KBM-7 (cell line): ENCODE data around the gene TUSC2.

Source experiments
- DNase-seq: peaks from one replicate; pipeline ENCODE4 v3.0.0-alpha.2; 2015
- in situ Hi-C: fragments of 300-500 bp; cut with MboI; formaldehyde crosslinking; loops from 2 replicates; pipeline ENCODE4 v1.14.3; 2020; ENCODE audit warnings: low sequenced_read_pairs, low pct_unique_long_range_greater_than_20kb, mixed read lengths

The TUSC2 gene

GRCh38 chr3:50355829-50356552 is 28.0 kb upstream of the TUSC2 start:
- in situ Hi-C loops: no loop called here
- no peak for DNase-seq

DNA sequence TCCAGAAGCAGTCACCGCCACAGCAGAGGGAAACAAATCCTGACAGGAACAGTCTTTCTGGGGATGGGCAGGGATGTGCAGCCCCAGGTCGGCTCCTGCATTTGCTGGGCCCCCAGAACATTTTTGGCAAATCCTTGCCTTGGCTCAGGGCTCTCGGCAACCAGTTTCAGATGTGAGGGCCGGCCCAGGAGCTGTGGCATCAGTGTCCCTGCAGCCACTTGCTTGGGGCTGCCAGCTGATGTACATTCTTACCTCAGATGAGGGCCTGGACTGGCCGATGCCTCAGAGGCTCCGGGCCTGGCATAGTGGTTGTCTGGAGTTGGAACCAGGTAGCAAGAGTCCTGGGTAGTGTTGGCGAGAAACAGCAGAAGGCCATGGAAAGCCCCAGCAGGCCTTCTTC is 26.8 kb upstream of the TUSC2 start:
- DNase-seq: no peak
- in situ Hi-C loops: no loop called here

DNA sequence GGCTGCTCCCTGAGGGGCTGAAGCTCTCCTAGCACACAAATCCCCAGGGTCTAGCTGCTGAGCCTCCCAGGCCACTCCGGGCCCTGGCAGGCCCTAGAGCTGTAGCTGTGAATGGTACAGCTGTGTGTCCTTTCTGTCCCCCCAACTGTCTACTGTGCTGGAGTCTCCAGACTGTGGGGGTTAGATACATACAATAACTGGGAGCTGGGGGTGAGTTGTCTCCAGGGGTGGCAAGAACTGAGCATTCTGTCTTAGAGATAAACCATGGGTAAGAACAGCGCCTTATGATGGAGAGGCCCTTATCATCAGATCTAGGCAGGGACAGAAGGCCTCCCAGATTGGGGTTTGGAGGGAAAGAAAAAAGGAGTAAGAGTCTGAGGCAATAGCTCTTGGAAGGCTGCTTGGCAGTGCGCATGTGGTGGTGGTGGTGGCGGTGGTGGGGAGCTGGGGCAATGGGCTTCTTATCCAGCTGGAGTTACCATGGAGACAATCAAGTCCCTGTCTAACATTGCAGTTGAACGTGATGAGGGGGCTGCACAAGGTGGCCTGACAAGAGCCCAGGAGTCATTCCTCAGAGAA is 26.3 kb upstream of the TUSC2 start:
- in situ Hi-C loops: no loop called here
- no peak for DNase-seq

DNA sequence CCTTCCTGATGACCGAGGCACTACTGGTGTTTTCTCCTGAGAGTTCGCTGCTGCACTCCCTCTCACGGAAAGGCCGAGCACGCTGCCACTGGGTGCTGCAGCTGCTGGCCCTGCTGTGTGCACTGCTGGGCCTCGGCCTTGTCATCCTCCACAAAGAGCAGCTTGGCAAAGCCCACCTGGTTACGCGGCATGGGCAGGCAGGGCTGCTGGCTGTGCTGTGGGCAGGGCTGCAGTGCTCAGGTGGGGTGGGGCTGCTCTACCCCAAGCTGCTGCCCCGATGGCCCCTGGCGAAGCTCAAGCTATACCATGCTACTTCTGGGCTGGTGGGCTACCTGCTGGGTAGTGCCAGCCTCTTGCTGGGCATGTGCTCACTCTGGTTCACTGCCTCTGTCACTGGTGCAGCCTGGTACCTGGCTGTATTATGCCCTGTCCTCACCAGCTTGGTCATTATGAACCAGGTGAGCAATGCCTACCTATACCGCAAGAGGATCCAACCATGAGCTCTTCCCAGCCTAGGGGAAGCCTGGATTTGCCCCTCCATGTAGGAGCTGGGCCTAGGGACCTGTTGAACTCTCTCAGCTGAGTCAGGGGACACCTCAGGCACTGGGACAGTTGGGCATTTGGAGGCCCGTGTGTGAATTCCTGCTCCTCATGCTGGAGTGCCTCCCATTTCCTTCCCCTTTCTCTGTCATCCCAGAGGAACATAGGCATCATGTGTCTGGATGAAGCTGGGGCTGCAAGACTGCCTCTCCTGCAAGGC is 25.4 kb upstream of the TUSC2 start:
- no peak for DNase-seq
- in situ Hi-C loops: no loop called here

DNA sequence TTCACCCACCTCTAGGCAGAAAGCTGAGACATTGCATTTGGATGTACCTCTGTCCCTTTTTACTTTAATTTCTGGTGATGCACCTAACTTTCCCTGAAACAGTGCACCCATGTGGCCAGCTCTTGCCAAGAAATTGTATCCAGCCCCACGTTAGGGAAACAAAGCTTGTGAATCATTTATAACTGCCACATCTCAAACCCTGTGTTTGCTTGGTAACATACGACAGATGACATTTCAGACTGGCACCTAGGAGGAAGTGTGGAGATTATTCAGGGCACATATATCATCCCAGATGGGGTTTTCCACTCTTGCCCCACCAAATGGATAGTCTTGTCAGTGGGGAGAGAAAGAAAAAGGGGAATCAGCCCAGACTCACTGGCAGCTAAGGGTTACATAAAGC is 24.8 kb upstream of the TUSC2 start:
- no peak for DNase-seq
- in situ Hi-C loops: no loop called here

GRCh38 chr3:50351323-50351697 is 23.3 kb upstream of the TUSC2 start:
- in situ Hi-C loops: no loop called here
- no peak for DNase-seq

- in situ Hi-C loops: no loop called here
- DNase-seq: peak; percentile 96
These were observed 22.7 kb upstream of the TUSC2 start, which contains the start of the genes CYB561D2 and NPRL2 for GRCh38 chr3:50350527-50351322. Gene CYB561D2, plus strand, starts transcription at chr3:50350862. Its CDS starts 572 bp downstream, at chr3:50351434. Gene NPRL2, minus strand, starts transcription at chr3:50350775. Its CDS starts 123 bp downstream, at chr3:50350652.

- in situ Hi-C loops: no loop called here
- DNase-seq: no peak
These were observed 22.1 kb upstream of the TUSC2 start for GRCh38 chr3:50350213-50350526.

DNA sequence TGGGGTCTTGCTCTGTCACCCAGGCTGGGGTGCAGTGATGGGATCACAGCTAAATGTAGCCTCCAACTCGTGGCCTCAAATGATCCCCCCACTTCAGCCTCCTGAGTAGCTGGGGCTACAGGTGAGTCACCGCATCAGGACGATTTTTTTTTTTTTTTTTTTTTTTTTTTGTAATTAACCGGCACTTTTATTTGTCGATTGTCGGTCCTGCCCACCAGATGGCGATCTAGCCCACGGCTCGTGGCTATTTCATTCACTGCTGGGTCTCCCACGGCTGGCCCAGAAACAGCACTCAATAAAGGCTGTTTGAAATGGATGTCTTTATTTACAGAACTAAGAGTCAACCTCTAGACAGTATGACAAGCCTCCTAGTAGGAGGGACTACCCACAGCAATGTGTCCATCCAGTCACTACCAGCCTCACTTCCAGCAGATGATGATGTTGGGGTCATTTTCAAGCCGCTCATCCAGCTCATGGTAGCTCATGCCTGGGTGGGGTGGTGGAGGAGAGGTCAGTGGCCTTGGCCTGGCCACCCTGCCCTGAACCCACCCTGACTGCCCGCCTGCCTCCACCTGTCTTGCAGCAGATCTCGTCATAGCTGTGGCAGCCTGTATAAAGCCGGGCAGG is 19.3 kb upstream of the TUSC2 start:
- in situ Hi-C loops: no loop called here

GRCh38 chr3:50345586-50346234 is 17.7 kb upstream of the TUSC2 start, which contains the start of gene ZMYND10:
Gene ZMYND10, minus strand, starts transcription at chr3:50345732. Its CDS starts 153 bp downstream, at chr3:50345579.
- DNase-seq: no peak
- in situ Hi-C loops: no loop called here

More for the DNA sequence above, 19.3 kb upstream of the TUSC2 start:
- DNase-seq: peak; percentile 81

- in situ Hi-C loops: no loop called here
- no peak for DNase-seq
These were observed 17.0 kb upstream of the TUSC2 start for GRCh38 chr3:50345008-50345407.

- in situ Hi-C loops: no loop called here
- DNase-seq: no peak
These were observed 15.0 kb upstream of the TUSC2 start for GRCh38 chr3:50342813-50343633.

DNA sequence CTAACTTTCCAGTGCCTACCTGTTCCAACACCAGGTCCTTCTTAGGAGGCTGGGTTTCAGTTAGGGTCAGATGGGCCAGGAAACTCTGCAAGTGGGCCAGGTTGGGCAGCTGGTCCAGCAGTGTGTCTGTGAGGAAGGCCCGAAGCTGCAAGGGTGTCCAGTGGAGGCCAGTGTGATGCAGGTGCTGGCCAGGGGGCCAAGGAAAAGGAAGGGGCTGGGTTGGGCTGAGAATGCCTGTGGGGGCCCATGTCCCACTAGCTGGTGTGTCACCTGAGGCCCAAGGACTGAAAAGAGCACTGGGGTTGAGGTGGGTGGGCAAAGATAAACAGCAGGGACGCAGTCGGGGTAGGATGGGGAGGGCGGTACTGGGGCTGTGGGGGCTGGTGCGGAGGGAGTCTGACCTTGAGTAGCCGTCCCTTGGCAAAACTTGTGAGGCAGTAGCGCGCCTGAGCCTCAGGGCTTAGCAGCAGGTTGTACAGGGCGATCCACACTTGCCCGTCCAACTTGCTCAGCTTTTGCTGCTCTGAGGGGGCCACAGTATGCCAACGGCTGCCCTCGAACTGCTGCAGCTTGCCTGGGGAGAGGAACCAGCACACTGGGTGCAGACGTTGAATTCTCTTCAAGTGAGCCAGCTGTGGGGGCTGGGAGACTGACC is 14.1 kb upstream of the TUSC2 start:
- no peak for DNase-seq
- in situ Hi-C loops: no loop called here

DNA sequence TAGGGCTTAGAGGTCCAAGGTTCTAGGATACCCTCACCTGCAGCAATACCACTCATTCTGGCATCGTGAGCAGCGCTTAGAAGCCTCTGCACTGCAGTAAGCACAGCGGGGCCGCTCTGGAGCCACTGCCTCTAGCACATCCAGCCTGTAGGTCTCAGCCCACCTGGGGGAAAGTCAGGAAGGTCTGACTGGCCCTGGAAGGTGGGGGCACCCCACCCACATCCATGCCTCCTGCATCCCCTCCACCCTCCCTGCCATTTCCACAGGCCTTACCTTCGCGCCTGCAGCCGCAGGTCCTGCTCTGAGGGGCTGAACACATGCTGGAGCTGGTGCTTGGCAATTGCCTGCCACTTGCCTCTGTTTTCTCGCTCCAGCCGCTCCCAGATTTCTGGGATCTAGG is 13.5 kb upstream of the TUSC2 start:
- no peak for DNase-seq
- in situ Hi-C loops: no loop called here

DNA sequence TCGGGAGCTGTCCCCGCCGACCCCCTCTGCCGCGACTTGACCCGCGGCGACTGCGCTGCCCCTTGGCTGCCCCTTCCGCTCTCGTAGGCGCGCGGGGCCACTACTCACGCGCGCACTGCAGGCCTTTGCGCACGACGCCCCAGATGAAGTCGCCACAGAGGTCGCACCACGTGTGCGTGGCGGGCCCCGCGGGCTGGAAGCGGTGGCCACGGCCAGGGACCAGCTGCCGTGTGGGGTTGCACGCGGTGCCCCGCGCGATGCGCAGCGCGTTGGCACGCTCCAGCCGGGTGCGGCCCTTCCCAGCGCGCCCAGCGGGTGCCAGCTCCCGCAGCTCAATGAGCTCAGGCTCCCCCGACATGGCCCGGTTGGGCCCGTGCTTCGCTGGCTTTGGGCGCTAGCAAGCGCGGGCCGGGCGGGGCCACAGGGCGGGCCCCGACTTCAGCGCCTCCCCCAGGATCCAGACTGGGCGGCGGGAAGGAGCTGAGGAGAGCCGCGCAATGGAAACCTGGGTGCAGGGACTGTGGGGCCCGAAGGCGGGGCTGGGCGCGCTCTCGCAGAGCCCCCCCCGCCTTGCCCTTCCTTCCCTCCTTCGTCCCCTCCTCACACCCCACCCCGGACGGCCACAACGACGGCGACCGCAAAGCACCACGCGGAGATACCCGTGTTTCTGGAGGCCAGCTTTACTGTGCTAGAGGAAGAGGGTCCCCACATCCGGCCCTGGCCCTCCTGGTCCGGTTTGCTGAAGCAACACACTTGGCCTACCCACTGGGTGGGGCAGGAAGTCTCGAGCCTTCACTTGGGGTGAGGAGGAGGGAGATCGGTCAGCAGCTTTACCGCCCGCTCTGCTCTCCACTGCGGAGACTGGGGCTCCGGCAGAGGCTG is 12.7 kb upstream of the TUSC2 start, which contains the start of gene RASSF1:
Gene RASSF1 (minus strand): TSS at position 389 of the 882 bp plus-strand sequence. CDS start 31 bp downstream, at position 358.
- in situ Hi-C loops: no loop called here
- peak; percentile 90 for DNase-seq

DNA sequence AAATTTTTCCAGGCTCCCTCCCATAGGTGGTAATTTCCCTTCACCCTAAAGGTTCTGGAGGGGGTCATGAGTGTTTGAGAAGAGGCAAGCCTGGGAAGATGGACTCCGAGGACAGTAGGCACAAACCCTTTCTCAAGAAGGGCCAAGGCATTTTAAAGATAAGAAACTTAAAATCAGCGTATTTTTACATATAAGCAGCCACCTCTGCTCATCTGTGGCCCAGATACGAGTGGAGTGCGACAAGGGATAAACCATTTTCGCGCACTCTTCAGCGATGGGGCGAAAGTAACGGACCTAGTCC is 12.1 kb upstream of the TUSC2 start:
- no peak for DNase-seq
- in situ Hi-C loops: no loop called here
